Measurements from ENCODE around the gene UVRAG.

DNA sequence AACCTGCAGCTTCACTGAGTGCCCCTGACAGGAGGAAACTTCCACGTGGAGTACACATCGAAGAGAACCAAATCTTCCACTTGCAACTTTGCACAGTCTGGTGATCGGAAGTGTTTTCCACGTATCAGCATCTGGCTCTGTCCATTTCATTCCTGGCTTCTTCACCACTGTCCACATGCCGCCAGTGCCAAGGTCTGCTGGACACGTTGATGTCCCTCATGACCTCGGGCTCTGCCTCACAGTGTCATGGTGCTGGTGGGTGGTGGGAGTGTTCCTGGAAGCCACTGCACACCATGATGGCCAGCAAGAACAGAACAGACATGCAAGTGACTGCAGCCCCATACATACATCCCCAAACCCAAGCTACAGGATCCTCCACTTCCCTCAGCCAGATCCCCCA is 342.9 kb downstream of the UVRAG start:
- TF ChIP-seq, protein P1, sequence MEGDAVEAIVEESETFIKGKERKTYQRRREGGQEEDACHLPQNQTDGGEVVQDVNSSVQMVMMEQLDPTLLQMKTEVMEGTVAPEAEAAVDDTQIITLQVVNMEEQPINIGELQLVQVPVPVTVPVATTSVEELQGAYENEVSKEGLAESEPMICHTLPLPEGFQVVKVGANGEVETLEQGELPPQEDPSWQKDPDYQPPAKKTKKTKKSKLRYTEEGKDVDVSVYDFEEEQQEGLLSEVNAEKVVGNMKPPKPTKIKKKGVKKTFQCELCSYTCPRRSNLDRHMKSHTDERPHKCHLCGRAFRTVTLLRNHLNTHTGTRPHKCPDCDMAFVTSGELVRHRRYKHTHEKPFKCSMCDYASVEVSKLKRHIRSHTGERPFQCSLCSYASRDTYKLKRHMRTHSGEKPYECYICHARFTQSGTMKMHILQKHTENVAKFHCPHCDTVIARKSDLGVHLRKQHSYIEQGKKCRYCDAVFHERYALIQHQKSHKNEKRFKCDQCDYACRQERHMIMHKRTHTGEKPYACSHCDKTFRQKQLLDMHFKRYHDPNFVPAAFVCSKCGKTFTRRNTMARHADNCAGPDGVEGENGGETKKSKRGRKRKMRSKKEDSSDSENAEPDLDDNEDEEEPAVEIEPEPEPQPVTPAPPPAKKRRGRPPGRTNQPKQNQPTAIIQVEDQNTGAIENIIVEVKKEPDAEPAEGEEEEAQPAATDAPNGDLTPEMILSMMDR (IDR thresholded peaks at IDR 0.05): no peak
- TF ChIP-seq POLR2AphosphoS5 (IDR thresholded peaks at IDR 0.05; ENCODE audit: low read depth, low read length): no peak
- TF ChIP-seq, protein P2, sequence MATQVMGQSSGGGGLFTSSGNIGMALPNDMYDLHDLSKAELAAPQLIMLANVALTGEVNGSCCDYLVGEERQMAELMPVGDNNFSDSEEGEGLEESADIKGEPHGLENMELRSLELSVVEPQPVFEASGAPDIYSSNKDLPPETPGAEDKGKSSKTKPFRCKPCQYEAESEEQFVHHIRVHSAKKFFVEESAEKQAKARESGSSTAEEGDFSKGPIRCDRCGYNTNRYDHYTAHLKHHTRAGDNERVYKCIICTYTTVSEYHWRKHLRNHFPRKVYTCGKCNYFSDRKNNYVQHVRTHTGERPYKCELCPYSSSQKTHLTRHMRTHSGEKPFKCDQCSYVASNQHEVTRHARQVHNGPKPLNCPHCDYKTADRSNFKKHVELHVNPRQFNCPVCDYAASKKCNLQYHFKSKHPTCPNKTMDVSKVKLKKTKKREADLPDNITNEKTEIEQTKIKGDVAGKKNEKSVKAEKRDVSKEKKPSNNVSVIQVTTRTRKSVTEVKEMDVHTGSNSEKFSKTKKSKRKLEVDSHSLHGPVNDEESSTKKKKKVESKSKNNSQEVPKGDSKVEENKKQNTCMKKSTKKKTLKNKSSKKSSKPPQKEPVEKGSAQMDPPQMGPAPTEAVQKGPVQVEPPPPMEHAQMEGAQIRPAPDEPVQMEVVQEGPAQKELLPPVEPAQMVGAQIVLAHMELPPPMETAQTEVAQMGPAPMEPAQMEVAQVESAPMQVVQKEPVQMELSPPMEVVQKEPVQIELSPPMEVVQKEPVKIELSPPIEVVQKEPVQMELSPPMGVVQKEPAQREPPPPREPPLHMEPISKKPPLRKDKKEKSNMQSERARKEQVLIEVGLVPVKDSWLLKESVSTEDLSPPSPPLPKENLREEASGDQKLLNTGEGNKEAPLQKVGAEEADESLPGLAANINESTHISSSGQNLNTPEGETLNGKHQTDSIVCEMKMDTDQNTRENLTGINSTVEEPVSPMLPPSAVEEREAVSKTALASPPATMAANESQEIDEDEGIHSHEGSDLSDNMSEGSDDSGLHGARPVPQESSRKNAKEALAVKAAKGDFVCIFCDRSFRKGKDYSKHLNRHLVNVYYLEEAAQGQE (IDR thresholded peaks at IDR 0.05; ENCODE audit: insufficient read depth in 1 of 2, low read depth in 2 of 2, low read length in 1 of 2): no peak
- no peak for TF ChIP-seq TCF7L2 (IDR thresholded peaks at IDR 0.05; ENCODE audit: low read depth, low read length)

Data from Panc1 (cell line).